Measurements from ENCODE around the gene FGFRL1. TPM values are rescaled to one million over a fixed set of nuclear protein-coding genes. Genes with fewer than 3 reads are reported as not detected.

Gene FGFRL1
- total and polyA plus RNA-seq, 2 of the 13 experiments (the other 11 are each of a cell fraction or from before 2014, with no cell fraction given) = 19.1 to 30.6 TPM

GRCh38 chr4:985123-985830 lies 26.1 kb upstream of the FGFRL1 start (continued):
- TF ChIP-seq ZFP36L2 (CRISPR knock-in tag; IDR thresholded peaks at IDR 0.05) = no peak
- 0 out of 2 replicates have a peak, but pooled peaks have one; percentile 48 for TF ChIP-seq ZBTB7A (CRISPR knock-in tag; IDR thresholded peaks at IDR 0.05)
- TF ChIP-seq SIN3A (IDR thresholded peaks at IDR 0.05; ENCODE audit: borderline replicate concordance, low read depth, low read length) = no peak
- TF ChIP-seq PAX8 (CRISPR knock-in tag; IDR thresholded peaks at IDR 0.05; ENCODE audit: borderline replicate concordance) = no peak
- no peak for TF ChIP-seq BCLAF1 (IDR thresholded peaks at IDR 0.05)
- TF ChIP-seq ZNF138 (CRISPR knock-in tag; IDR thresholded peaks at IDR 0.05; ENCODE audit: low read depth) = no peak
- TF ChIP-seq, protein P1, sequence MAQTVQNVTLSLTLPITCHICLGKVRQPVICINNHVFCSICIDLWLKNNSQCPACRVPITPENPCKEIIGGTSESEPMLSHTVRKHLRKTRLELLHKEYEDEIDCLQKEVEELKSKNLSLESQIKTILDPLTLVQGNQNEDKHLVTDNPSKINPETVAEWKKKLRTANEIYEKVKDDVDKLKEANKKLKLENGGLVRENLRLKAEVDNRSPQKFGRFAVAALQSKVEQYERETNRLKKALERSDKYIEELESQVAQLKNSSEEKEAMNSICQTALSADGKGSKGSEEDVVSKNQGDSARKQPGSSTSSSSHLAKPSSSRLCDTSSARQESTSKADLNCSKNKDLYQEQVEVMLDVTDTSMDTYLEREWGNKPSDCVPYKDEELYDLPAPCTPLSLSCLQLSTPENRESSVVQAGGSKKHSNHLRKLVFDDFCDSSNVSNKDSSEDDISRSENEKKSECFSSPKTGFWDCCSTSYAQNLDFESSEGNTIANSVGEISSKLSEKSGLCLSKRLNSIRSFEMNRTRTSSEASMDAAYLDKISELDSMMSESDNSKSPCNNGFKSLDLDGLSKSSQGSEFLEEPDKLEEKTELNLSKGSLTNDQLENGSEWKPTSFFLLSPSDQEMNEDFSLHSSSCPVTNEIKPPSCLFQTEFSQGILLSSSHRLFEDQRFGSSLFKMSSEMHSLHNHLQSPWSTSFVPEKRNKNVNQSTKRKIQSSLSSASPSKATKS (CRISPR knock-in tag; IDR thresholded peaks at IDR 0.05) = no peak
- TF ChIP-seq, protein P2, sequence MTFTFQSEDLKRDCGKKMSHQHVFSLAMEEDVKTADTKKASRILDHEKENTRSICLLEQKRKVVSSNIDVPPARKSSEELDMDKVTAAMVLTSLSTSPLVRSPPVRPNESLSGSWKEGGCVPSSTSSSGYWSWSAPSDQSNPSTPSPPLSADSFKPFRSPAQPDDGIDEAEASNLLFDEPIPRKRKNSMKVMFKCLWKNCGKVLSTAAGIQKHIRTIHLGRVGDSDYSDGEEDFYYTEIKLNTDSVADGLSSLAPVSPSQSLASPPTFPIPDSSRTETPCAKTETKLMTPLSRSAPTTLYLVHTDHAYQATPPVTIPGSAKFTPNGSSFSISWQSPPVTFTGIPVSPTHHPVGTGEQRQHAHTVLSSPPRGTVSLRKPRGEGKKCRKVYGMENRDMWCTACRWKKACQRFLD (CRISPR knock-in tag; IDR thresholded peaks at IDR 0.05; ENCODE audit: borderline replicate concordance) = no peak
- TF ChIP-seq BHLHE40 (IDR thresholded peaks at IDR 0.05; ENCODE audit: low read length) = no peak
- no peak for TF ChIP-seq THAP9 (CRISPR knock-in tag; IDR thresholded peaks at IDR 0.05; ENCODE audit: borderline replicate concordance)
- TF ChIP-seq YEATS4 (CRISPR knock-in tag; IDR thresholded peaks at IDR 0.05; ENCODE audit: borderline replicate concordance) = no peak
- TF ChIP-seq HES4 (CRISPR knock-in tag; IDR thresholded peaks at IDR 0.05; ENCODE audit: borderline replicate concordance) = no peak
- TF ChIP-seq, protein P3, sequence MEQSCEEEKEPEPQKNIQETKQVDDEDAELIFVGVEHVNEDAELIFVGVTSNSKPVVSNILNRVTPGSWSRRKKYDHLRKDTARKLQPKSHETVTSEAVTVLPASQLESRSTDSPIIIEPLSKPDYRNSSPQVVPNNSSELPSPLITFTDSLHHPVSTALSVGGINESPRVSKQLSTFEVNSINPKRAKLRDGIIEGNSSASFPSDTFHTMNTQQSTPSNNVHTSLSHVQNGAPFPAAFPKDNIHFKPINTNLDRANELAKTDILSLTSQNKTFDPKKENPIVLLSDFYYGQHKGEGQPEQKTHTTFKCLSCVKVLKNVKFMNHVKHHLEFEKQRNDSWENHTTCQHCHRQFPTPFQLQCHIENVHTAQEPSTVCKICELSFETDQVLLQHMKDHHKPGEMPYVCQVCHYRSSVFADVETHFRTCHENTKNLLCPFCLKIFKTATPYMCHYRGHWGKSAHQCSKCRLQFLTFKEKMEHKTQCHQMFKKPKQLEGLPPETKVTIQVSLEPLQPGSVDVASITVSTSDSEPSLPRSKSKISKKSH (CRISPR knock-in tag; IDR thresholded peaks at IDR 0.05; ENCODE audit: borderline replicate concordance) = no peak
- TF ChIP-seq ZSCAN9 (CRISPR knock-in tag; IDR thresholded peaks at IDR 0.05; ENCODE audit: borderline replicate concordance) = 0 out of 2 replicates have a peak, but pooled peaks have one; percentile 36
- TF ChIP-seq NFRKB (IDR thresholded peaks at IDR 0.05) = no peak

Measured in HepG2 (cell line).